ENCODE measurements around the gene SELENOH. TPM values are rescaled to one million over a fixed set of nuclear protein-coding genes. Genes with fewer than 3 reads are reported as not detected.
"Not testable (repeated sequence)": the region's sequence is repeated elsewhere in the genome, so short reads cannot be mapped to it uniquely, and the experiment has no call there.

SELENOH gene
- total and polyA plus RNA-seq, 7 donors, result 67.0 to 120 (median 87.1) TPM

DNA sequence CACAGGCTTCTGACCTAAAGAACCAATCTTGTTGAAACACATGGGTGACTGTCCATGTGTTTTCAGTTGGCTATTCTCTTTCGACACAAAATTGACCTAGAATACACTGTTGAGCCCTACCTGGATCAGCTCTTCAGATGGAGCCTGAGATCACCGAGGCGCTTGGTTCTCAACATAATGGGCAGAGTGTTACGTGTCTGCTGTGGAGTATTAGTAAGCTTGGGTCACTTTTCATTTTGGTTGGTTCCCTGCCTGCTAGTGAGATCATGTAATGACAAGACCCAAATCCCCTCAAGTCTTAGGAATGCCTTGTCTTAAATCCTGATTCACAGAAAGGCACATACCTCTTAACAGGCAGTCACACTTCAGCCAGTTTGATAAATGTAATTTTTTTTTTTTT lies 38.0 kb upstream of the SELENOH start:
- TF ChIP-seq, protein P1, sequence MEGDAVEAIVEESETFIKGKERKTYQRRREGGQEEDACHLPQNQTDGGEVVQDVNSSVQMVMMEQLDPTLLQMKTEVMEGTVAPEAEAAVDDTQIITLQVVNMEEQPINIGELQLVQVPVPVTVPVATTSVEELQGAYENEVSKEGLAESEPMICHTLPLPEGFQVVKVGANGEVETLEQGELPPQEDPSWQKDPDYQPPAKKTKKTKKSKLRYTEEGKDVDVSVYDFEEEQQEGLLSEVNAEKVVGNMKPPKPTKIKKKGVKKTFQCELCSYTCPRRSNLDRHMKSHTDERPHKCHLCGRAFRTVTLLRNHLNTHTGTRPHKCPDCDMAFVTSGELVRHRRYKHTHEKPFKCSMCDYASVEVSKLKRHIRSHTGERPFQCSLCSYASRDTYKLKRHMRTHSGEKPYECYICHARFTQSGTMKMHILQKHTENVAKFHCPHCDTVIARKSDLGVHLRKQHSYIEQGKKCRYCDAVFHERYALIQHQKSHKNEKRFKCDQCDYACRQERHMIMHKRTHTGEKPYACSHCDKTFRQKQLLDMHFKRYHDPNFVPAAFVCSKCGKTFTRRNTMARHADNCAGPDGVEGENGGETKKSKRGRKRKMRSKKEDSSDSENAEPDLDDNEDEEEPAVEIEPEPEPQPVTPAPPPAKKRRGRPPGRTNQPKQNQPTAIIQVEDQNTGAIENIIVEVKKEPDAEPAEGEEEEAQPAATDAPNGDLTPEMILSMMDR (IDR thresholded peaks at IDR 0.05), result no peak
- DNase-seq (no peak), ATAC-seq (no peak)
- Histone ChIP-seq H3K4me3 (no peak overlapping the region), H3K27ac (no peak overlapping the region), H3K9me3 (no peaks in the 10 kb centered on the region), H3K27me3 (ENCODE audit: insufficient read depth in 3 of 3, low read length in 2 of 3) (no peaks in the 10 kb centered on the region), H3K4me1 (no peaks in the 10 kb centered on the region), H3K36me3 (ENCODE audit: insufficient read depth in 1 of 2, low read depth in 1 of 2) (peaks cover 0 to 85% of the 10 kb centered on the region in 2 donors)
- WGBS, 3 donors, result 83 to 92% (median 84%) methylated on average over 4 of the region's 4 CpGs
- intact Hi-C loops (cut with DNase I), result no loop called here

- DNase-seq (no peak), ATAC-seq (no peak)
- Histone ChIP-seq H3K36me3 (ENCODE audit: insufficient read depth in 1 of 2, low read depth in 1 of 2) (peaks cover 0 to 78% of the 10 kb centered on the region in 2 donors), H3K27ac (no peak overlapping the region), H3K4me1 (peaks cover 1% of the 10 kb centered on the region), H3K4me3 (no peak overlapping the region), H3K27me3 (ENCODE audit: insufficient read depth in 3 of 3, low read length in 2 of 3) (no peaks in the 10 kb centered on the region), H3K9me3 (no peaks in the 10 kb centered on the region)
- 91 to 92% (median 91%) methylated on average over 6 of the region's 6 CpGs for WGBS, 3 donors
- TF ChIP-seq, protein P1 (IDR thresholded peaks at IDR 0.05), result no peak
- intact Hi-C loops (cut with DNase I), result loop anchor here in 1 of 2 donors (5.0 kb wide), 1 partner anchor 33 kb away; no protein-coding TSS in a partner anchor
Observed at GRCh38 chr11:57704932-57705331, 36.4 kb upstream of the SELENOH start.

DNA sequence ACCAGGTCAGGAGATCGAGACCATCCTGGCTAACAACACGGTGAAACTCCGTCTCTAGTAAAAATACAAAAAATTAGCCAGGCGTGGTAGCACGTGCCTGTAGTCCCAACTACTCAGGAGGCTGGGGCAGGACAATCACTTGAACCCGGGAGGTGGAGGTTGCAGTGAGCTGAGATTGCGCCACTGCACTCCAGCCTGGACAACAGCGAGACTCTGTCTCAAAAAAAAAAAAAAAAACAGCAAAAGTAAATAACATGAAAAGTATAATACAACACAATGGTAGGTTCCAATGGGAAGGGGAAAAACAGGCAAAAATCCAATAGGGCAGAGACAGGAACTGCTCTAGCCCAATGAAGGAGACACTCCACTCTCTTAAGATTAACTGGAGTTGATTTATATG lies 35.9 kb upstream of the SELENOH start:
- H3K4me3 ChIP-seq; H3K9me3 ChIP-seq; H3K4me1 ChIP-seq; DNase-seq; ATAC-seq; H3K27me3 ChIP-seq (ENCODE audit: insufficient read depth in 3 of 3, low read length in 2 of 3); H3K27ac ChIP-seq: not testable (repeated sequence)
- peaks cover 0 to 73% of the 10 kb centered on the region in 2 donors for H3K36me3 ChIP-seq (ENCODE audit: insufficient read depth in 1 of 2, low read depth in 1 of 2)
- 91 to 94% (median 93%) methylated on average over 8 of the region's 8 CpGs for WGBS, 3 donors
- intact Hi-C loops (cut with DNase I), result loop anchor here in 1 of 2 donors (5.0 kb wide), 1 partner anchor 33 kb away; no protein-coding TSS in a partner anchor

DNA sequence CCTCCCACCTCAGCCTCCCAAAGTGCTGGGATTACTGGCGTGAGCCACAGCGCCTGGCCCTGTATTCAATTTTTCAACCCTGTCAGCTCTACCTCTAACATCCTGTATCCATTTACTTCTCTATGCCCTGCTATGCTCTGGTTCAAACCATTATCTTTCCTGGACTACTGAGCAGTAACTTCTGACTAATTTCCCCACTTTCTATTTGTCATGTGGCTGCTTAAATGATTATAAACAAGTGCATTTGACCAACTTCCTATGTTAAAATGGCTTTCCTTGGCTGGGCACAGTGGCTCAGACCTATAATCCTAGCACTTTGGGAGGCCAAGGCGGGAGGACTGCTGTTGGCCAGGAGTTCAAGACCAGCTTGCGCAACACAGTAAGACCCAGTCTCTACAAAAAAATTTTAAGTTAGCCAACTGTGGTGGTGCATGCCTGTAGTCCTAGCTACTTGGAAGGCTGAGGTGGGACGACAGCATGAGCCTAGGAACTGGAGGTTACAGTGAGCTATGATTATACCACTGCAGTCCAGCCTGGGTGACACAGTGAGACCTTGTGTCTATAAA lies 31.4 kb upstream of the SELENOH start:
- TF ChIP-seq, protein P1 (IDR thresholded peaks at IDR 0.05), result no peak
- no peak for ATAC-seq
- H3K27ac ChIP-seq, result no peak overlapping the region
- intact Hi-C loops (cut with DNase I), result loop anchor here (5.0 kb wide), 2 partner anchors 38 to 43 kb away; partner anchors contain the start of gene ZDHHC5 (in 1 of the 2)
- no peak for DNase-seq
- peaks cover 0 to 29% of the 10 kb centered on the region in 2 donors for H3K36me3 ChIP-seq (ENCODE audit: insufficient read depth in 1 of 2, low read depth in 1 of 2)
- WGBS, 3 donors, result 89 to 95% (median 92%) methylated on average over 5 of the region's 5 CpGs
- H3K9me3 ChIP-seq, result no peaks in the 10 kb centered on the region
- peaks cover 32% of the 10 kb centered on the region for H3K4me1 ChIP-seq
- no peaks in the 10 kb centered on the region for H3K27me3 ChIP-seq (ENCODE audit: insufficient read depth in 3 of 3, low read length in 2 of 3)
- no peak overlapping the region for H3K4me3 ChIP-seq

GRCh38 chr11:57711414-57712255 lies 29.7 kb upstream of the SELENOH start, which contains the start of gene MED19:
MED19 (minus strand) TSS chr11:57712215; CDS start chr11:57712179, 36 bp downstream.
- H3K4me1 ChIP-seq, result peaks cover 36% of the 10 kb centered on the region
- intact Hi-C loops (cut with DNase I), result loop anchor here in 1 of 2 donors (1.0 to 5.0 kb wide), 2 partner anchors 30 to 44 kb away; partner anchors contain the start of genes SELENOH and ZDHHC5
- H3K4me3 ChIP-seq, result peak within 1 kb of the TSS; percentile 93
- ATAC-seq (peak; percentile 48 to 67 (median 52)), DNase-seq (peak; percentile 80 to 88)
- no peaks in the 10 kb centered on the region for H3K27me3 ChIP-seq (ENCODE audit: insufficient read depth in 3 of 3, low read length in 2 of 3)
- no peaks in the 10 kb centered on the region for H3K9me3 ChIP-seq
- H3K27ac ChIP-seq, result peak within 1 kb of the TSS; percentile 88
- peaks cover 0 to 17% of the 10 kb centered on the region in 2 donors for H3K36me3 ChIP-seq (ENCODE audit: insufficient read depth in 1 of 2, low read depth in 1 of 2)
- TF ChIP-seq, protein P1 (IDR thresholded peaks at IDR 0.05), result no peak
- 5 to 7% (median 6%) methylated on average over 51 of the region's 51 CpGs for WGBS, 3 donors

All from psoas muscle (tissue), 8 donors.